Endothelial cell of umbilical vein (primary cell): ENCODE results near the gene LRRC14B. TPM values are rescaled to one million over a fixed set of nuclear protein-coding genes. Genes with fewer than 3 reads are reported as not detected.

Experiments
- polyA plus RNA-seq, 4 experiments: library from polyadenylated mRNA; depleted of rRNA in 3 of 4; stranded (reverse) in 3 of 4; unstranded in 1 of 4; fragments of >200 nt; gene quantifications; 2 replicates each; pipeline versions ENCODE4 v1.2.1 to v1.2.3, GENCODE V29; 2011 to 2012; ENCODE audit warnings: missing spikeins in 1 of 4
- small RNA-seq: library from RNA; depleted of rRNA; stranded (forward); fragments of <200 nt; gene quantifications from one replicate; pipeline ENCODE3, GENCODE V24; 2012; ENCODE audit warnings: low replicate concordance, low read depth; ENCODE audit not compliant: insufficient read depth, insufficient read length
- total RNA-seq: library from RNA; stranded (reverse); gene quantifications from 2 replicates; pipeline ENCODE4 v1.2.3, GENCODE V29; 2021

LRRC14B gene
- total and polyA plus RNA-seq, 2 donors (not counting 3 experiments of a cell fraction or from before 2014, with no cell fraction given): not detected

Small RNA genes lying within 50 kb of the gene (small RNA-seq; reads per million reads assigned to genes)
- not detected for gene RF00019

Other genes with a start within 250 kb of the LRRC14B start
- gene PLEKHG4B, start 99.3 kb upstream of the LRRC14B start, total RNA-seq: not detected in 2 replicates
- gene PLEKHG4B, start 99.3 kb upstream of the LRRC14B start, polyA plus RNA-seq: not detected in 2 replicates
- 5.3 and 6.3 TPM in 2 replicates for gene CCDC127, start 26.7 kb downstream of the LRRC14B start, total RNA-seq
- gene CCDC127, start 26.7 kb downstream of the LRRC14B start, polyA plus RNA-seq: 3.2 and 3.4 TPM in 2 replicates
- gene SDHA, start 26.8 kb downstream of the LRRC14B start, total RNA-seq: 142 and 153 TPM in 2 replicates
- gene SDHA, start 26.8 kb downstream of the LRRC14B start, polyA plus RNA-seq: 97.0 and 121 TPM in 2 replicates
- 79.8 and 83.3 TPM in 2 replicates for gene PDCD6, start 80.2 kb downstream of the LRRC14B start, total RNA-seq
- gene PDCD6, start 80.2 kb downstream of the LRRC14B start, polyA plus RNA-seq: 223 and 247 TPM in 2 replicates
- 3.1 and 5.1 TPM in 2 replicates for gene AHRR, start 130.2 kb downstream of the LRRC14B start, total RNA-seq
- gene AHRR, start 130.2 kb downstream of the LRRC14B start, polyA plus RNA-seq: 7.1 and 7.3 TPM in 2 replicates